SIG-M5 treated with dmso at 0.1 percent for 504 hours (cell line): ENCODE data around the gene WDR38.

Source experiments
- DNase-seq: peaks from one replicate; lab custom pipeline; 2025; ENCODE audit not compliant: unreplicated experiment; lab: John Stamatoyannopoulos, UW

Gene WDR38

GRCh38 chr9:124857533-124858162, 4.4 kb downstream of the WDR38 start:
- no peak for DNase-seq

GRCh38 chr9:124858330-124859046, 5.2 kb downstream of the WDR38 start:
- DNase-seq = no peak

- DNase-seq = peak; percentile 22
These were observed 6.7 kb downstream of the WDR38 start for GRCh38 chr9:124859803-124860581.

- DNase-seq = no peak
These were observed 7.5 kb downstream of the WDR38 start for GRCh38 chr9:124860582-124861341.

GRCh38 chr9:124861342-124862229, 8.3 kb downstream of the WDR38 start, which contains the start of the genes ARPC5L and RPL35:
Gene ARPC5L (plus strand): TSS chr9:124862130. CDS start chr9:124869291, 7,161 bp downstream.
Gene RPL35 (minus strand): TSS chr9:124861957. CDS start chr9:124861912, 45 bp downstream.
- peak; percentile 87 for DNase-seq

GRCh38 chr9:124863371-124863871, 10.2 kb downstream of the WDR38 start:
- no peak for DNase-seq

GRCh38 chr9:124868511-124869465, 15.5 kb downstream of the WDR38 start:
- peak; percentile 80 for DNase-seq

- DNase-seq = no peak
These were observed 16.3 kb downstream of the WDR38 start for GRCh38 chr9:124869466-124869985.

- DNase-seq = peak; percentile 35
These were observed 16.8 kb downstream of the WDR38 start for GRCh38 chr9:124869986-124870560.

- peak; percentile 55 for DNase-seq
These were observed 17.5 kb downstream of the WDR38 start for GRCh38 chr9:124870723-124871122.

- peak; percentile 82 for DNase-seq
These were observed 17.9 kb downstream of the WDR38 start for GRCh38 chr9:124871156-124871561.

- no peak for DNase-seq
These were observed 20.4 kb downstream of the WDR38 start for GRCh38 chr9:124873664-124874063.

GRCh38 chr9:124875501-124875900, 22.2 kb downstream of the WDR38 start:
- DNase-seq = no peak

GRCh38 chr9:124877021-124877782, 23.9 kb downstream of the WDR38 start:
- DNase-seq = no peak

GRCh38 chr9:124878021-124878420, 24.8 kb downstream of the WDR38 start:
- DNase-seq = no peak

GRCh38 chr9:124878518-124878917, 25.3 kb downstream of the WDR38 start:
- no peak for DNase-seq

- no peak for DNase-seq
These were observed 26.0 kb downstream of the WDR38 start for GRCh38 chr9:124879226-124879625.
